Keratinocyte (primary cell): ENCODE data around the gene CCSER1.

Experiments used
- EZH2 ChIP-seq: IDR thresholded peaks from one replicate; pipeline ENCODE4 v1.6.1; 2012; ENCODE audit warnings: inconsistent platforms, mild to moderate bottlenecking, low read length, moderate library complexity
- TF ChIP-seq, protein P1 (sequence below), 3 experiments: IDR thresholded peaks in 1 of 3; conservative IDR thresholded peaks in 1 of 3; optimal IDR thresholded peaks in 1 of 3; 2 replicates in 2 of 3; 3 replicates in 1 of 3; pipeline versions ENCODE3 to v1.5.1; 2011; ENCODE audit warnings: low read length in 3 of 3, mild to moderate bottlenecking in 3 of 3, moderate library complexity in 2 of 3, control low read depth in 1 of 3, inconsistent platforms in 1 of 3; ENCODE audit not compliant: insufficient read depth in 2 of 3; ENCODE audit errors: extremely low read depth in 1 of 3

DNA sequence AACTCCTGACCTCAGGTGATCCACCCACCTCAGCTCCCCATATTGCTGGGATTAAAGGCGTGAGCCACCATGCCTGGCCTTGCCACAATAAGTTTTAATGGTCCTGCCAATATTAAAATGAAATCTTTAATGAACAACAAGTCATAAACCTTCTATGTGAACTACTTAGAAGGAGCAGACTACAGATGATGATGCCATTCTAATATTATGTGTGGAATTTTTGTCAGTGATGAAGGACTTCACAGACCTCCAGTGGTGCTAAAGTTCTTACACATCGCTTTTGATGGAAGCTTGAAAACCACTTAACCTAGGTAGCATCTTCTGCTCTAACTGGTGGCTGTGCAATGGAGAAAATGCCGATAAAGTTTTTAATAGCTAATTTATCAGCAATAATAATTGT lies 331.4 kb downstream of the CCSER1 start:
- TF ChIP-seq, protein P1, sequence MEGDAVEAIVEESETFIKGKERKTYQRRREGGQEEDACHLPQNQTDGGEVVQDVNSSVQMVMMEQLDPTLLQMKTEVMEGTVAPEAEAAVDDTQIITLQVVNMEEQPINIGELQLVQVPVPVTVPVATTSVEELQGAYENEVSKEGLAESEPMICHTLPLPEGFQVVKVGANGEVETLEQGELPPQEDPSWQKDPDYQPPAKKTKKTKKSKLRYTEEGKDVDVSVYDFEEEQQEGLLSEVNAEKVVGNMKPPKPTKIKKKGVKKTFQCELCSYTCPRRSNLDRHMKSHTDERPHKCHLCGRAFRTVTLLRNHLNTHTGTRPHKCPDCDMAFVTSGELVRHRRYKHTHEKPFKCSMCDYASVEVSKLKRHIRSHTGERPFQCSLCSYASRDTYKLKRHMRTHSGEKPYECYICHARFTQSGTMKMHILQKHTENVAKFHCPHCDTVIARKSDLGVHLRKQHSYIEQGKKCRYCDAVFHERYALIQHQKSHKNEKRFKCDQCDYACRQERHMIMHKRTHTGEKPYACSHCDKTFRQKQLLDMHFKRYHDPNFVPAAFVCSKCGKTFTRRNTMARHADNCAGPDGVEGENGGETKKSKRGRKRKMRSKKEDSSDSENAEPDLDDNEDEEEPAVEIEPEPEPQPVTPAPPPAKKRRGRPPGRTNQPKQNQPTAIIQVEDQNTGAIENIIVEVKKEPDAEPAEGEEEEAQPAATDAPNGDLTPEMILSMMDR (optimal IDR thresholded peaks at IDR 0.05 in 1 of 3, IDR thresholded peaks at IDR 0.05 in 1 of 3, conservative IDR thresholded peaks at IDR 0.05 in 1 of 3; ENCODE audit: extremely low read depth in 1 of 3, insufficient read depth in 2 of 3, low read length in 3 of 3) = no peak
- TF ChIP-seq EZH2 = no peak
